ENCODE data around the gene HSPA1B.
A peak's percentile ranks its signal among the peaks of the same experiment; 100 is the strongest.
"Not testable (repeated sequence)": the region's sequence is repeated elsewhere in the genome, so short reads cannot be mapped to it uniquely, and the experiment has no call there.

HSPA1B gene

GRCh38 chr6:31792761-31793171, 34.8 kb upstream of the HSPA1B start:
- no peak for DNase-seq
- TF ChIP-seq GATA1 (IDR thresholded peaks at IDR 0.05; ENCODE audit: low read depth, low read length): no peak

- not testable (repeated sequence) for DNase-seq
Measured at GRCh38 chr6:31793927-31794245, 33.7 kb upstream of the HSPA1B start.

- DNase-seq: peak in 1 of 2 experiments; percentile 48
- TF ChIP-seq POLR2A (IDR thresholded peaks at IDR 0.05; ENCODE audit: low read length) (no peak), GATA1 (IDR thresholded peaks at IDR 0.05; ENCODE audit: low read depth, low read length) (no peak)
Measured at GRCh38 chr6:31794294-31794865, 33.2 kb upstream of the HSPA1B start.

- TF ChIP-seq GATA1 (IDR thresholded peaks at IDR 0.05; ENCODE audit: low read depth, low read length) (no peak), POLR2A (IDR thresholded peaks at IDR 0.05; ENCODE audit: low read length) (no peak)
- DNase-seq: no peak
Measured at GRCh38 chr6:31794866-31795615, 32.5 kb upstream of the HSPA1B start.

- peak; percentile 93 to 96 for DNase-seq
- peak; percentile 71 for TF ChIP-seq POLR2A (IDR thresholded peaks at IDR 0.05; ENCODE audit: low read length)
- TF ChIP-seq GATA1 (IDR thresholded peaks at IDR 0.05; ENCODE audit: low read depth, low read length): no peak
Measured at GRCh38 chr6:31795616-31796298, 31.8 kb upstream of the HSPA1B start, which contains the start of gene VARS1. Gene VARS1 (minus strand): TSS chr6:31795752. CDS start chr6:31795217, 535 bp downstream.

GRCh38 chr6:31796993-31797385, 30.5 kb upstream of the HSPA1B start:
- no peak for TF ChIP-seq POLR2A (IDR thresholded peaks at IDR 0.05; ENCODE audit: low read length)
- no peak for TF ChIP-seq GATA1 (IDR thresholded peaks at IDR 0.05; ENCODE audit: low read depth, low read length)

GRCh38 chr6:31797588-31797987, 29.9 kb upstream of the HSPA1B start:
- no peak for TF ChIP-seq GATA1 (IDR thresholded peaks at IDR 0.05; ENCODE audit: low read depth, low read length)
- no peak for TF ChIP-seq POLR2A (IDR thresholded peaks at IDR 0.05; ENCODE audit: low read length)
- DNase-seq: no peak

More at GRCh38 chr6:31796993-31797385, 30.5 kb upstream of the HSPA1B start:
- DNase-seq: no peak

GRCh38 chr6:31799781-31800180, 27.8 kb upstream of the HSPA1B start:
- TF ChIP-seq GATA1 (IDR thresholded peaks at IDR 0.05; ENCODE audit: low read depth, low read length) (no peak), POLR2A (IDR thresholded peaks at IDR 0.05; ENCODE audit: low read length) (no peak)
- no peak for DNase-seq

- DNase-seq: not testable (repeated sequence)
Measured at GRCh38 chr6:31801031-31801927, 26.3 kb upstream of the HSPA1B start.

GRCh38 chr6:31805939-31806469, 21.5 kb upstream of the HSPA1B start:
- DNase-seq: no peak
- TF ChIP-seq GATA1 (IDR thresholded peaks at IDR 0.05; ENCODE audit: low read depth, low read length) (no peak), POLR2A (IDR thresholded peaks at IDR 0.05; ENCODE audit: low read length) (no peak)

- peak; percentile 84 for TF ChIP-seq POLR2A (IDR thresholded peaks at IDR 0.05; ENCODE audit: low read length)
- TF ChIP-seq GATA1 (IDR thresholded peaks at IDR 0.05; ENCODE audit: low read depth, low read length): no peak
- DNase-seq: peak; percentile 96 to 99
Measured at GRCh38 chr6:31806470-31807272, 20.9 kb upstream of the HSPA1B start, which contains the start of gene LSM2. Gene LSM2 (minus strand): TSS chr6:31806966. CDS start chr6:31806757, 209 bp downstream.

GRCh38 chr6:31808599-31808998, 18.9 kb upstream of the HSPA1B start:
- not testable (repeated sequence) for DNase-seq

- TF ChIP-seq POLR2A (IDR thresholded peaks at IDR 0.05; ENCODE audit: low read length) (no peak), GATA1 (IDR thresholded peaks at IDR 0.05; ENCODE audit: low read depth, low read length) (no peak)
- no peak for DNase-seq
Measured at GRCh38 chr6:31811645-31812044, 15.9 kb upstream of the HSPA1B start.
